OCI-M1 (cell line): Measurements from ENCODE around the gene PDE4D.

Experiments
- DNase-seq: peaks from one replicate; lab custom pipeline; 2025; lab: John Stamatoyannopoulos, UW

Gene PDE4D

DNA sequence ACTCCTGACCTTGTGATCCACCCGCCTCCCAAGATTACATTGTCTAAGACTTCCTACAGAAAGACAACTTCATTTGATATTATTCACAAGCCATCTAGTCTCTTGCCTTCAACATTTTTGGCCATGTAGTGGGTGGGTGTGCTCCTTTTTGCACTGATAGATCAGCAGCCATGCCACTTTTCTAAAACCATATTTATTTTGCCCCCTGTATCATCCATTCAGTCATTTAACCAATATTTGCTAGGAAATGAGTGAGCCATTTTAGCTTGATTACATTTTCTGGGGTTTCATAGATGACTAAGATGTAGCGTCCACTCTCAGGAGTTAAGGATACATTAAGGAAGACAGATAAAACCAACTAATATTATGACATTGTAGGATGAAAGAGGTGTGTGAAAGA lies 755.0 kb downstream of the PDE4D start:
- DNase-seq = no peak

DNA sequence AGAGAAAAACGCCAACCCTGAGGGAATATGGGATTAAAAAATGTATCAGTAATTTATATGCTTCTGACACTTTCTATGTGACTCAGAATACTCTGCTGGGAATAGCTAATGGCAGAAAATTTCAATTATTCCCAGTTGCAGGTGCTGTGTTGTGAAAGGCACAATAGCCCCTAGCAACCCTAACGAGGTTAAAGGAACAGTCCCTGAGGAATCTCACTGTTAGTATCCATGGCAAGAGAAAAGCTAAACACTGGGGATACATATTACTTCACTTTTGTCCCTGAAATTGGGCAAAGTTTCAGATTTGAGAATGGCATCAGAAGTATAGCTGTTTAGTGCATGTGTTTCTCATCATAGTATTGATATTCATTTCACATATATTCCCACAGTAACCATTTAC lies 755.7 kb downstream of the PDE4D start:
- no peak for DNase-seq

DNA sequence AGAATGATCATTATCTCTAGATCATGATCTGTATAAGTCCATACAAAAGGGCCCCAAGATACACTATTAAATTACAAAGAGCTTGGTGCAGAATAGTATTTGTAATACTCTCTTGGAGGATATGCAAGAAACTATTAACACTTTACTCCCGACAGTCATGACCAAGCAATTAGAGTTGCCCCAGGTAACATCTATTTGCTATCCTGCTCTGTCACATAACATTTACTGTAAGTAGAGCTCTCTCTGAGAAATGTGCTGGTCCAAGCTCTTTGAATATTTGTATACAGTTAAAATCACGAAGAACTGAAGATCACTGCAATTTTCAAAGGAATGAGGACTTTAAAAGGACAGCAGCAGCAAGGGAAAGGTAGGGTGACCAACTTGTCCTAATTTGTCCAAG lies 757.0 kb downstream of the PDE4D start:
- DNase-seq = no peak

DNA sequence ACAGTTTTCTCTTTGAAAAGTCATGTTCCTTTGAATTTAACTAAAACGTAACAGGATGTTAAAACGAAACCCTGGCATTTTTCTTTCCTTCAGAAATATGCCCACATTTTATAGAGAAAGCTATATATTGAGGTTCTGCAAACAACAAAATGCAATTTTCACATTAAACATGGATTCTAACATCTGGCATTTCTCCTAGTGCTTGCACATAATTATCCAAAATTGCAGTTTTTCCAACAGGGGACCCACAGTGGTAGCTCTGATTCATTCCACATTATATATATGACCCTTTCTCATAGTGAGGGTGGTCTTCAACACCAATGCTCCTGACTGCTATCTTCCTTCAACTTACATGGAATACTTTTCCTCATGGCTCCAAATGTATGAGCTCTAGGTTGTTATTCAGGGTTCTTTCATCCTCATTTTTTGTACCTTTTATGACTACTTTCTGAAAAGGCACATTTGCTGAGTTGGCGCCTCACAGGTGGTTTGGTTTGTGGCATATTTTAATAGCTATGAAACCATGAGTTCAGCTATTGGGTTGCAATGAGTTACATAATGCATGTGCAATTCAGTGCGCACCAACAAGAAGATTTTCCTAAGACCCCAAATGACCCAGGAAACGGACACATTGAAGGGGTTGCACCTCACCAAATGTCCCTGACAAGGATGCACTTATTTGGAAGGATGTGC lies 758.9 kb downstream of the PDE4D start:
- DNase-seq = no peak

DNA sequence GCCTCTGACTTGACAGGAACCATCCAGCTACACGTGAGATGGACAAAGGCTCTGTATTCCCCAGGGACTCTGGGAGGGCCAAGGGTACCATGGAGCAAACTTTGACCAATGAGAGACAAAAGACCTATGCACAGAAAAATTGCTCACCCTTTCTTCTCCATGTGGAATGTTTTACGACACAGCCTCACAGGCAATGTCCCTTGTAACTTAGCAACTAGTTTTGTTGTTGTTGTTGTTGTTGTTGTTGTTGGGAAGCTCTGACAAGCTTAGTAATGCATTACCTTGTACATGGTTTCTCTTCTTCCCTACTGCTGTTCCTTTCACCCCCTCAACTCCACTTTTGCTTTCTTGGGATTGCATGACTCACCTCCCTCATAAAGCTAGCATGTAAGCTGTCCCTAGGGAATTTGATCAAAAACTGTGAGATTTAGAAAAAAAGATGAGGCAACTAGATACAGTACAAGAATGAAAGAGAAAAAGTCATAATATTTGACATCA lies 759.7 kb downstream of the PDE4D start:
- DNase-seq = no peak

DNA sequence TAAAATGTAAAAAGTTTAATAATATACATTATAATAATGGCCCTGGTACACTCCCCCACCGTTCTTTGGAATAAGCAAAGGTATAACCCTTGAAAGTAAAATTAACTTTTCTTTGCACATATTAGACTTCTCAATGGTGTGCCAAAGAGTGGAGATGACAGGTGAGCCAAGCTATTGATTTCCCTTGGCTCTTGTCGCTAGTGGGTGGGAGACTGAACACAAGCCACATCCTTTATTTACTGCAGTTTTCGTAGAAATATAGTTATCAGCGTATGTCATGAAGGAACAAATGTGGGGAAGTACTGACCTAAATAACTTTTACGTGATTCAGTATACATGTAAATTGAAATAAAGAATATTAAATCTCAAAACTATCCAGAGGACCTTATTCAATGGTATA lies 761.4 kb downstream of the PDE4D start:
- DNase-seq = peak; percentile 35

DNA sequence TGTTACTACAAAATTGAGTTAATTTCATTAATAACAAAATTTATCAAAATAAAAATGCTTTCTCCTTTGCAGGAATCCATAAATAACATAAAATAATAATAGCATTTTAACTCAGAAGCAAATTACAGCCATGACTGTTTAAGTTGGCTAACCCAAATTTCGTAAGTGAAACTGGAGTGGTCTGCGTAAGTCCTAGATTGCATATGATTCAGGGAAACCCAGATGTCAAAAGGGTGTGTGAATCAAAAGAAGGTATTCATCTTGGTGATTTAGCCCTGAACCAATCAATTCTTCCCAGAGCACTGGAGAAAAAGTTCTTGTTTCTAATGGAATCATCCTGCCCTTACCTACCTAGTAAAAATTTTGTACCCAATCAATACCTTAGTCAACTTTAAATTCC lies 763.1 kb downstream of the PDE4D start:
- no peak for DNase-seq

DNA sequence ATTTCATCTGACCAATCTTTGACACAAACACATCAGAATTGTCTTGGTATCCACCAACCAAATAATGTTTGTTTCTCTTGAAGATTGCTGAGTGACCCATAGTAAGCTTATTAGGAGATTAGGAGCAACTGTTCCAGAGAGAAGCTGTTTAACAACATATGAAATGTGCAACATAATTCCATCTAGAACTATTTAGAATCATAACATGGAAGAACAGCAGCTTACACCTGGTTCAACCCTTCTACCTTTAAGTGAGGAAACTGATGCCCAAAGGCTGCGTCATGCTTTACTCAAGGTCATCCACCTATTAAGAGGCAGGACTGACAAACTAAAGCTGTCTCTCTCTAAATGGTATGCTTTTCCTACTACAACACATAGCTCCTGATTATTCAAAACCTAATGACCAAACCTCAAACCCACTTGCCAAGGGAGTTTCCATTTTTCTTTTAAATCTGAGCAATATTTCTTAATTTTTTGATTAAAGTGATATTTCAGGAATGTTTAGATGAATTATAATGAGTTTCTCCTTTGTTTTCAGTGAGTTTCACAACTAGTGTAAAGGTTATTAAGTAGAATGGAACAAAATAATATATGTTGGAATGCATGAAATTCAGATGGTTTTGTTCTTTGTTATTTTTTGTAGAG lies 764.8 kb downstream of the PDE4D start:
- DNase-seq = no peak

DNA sequence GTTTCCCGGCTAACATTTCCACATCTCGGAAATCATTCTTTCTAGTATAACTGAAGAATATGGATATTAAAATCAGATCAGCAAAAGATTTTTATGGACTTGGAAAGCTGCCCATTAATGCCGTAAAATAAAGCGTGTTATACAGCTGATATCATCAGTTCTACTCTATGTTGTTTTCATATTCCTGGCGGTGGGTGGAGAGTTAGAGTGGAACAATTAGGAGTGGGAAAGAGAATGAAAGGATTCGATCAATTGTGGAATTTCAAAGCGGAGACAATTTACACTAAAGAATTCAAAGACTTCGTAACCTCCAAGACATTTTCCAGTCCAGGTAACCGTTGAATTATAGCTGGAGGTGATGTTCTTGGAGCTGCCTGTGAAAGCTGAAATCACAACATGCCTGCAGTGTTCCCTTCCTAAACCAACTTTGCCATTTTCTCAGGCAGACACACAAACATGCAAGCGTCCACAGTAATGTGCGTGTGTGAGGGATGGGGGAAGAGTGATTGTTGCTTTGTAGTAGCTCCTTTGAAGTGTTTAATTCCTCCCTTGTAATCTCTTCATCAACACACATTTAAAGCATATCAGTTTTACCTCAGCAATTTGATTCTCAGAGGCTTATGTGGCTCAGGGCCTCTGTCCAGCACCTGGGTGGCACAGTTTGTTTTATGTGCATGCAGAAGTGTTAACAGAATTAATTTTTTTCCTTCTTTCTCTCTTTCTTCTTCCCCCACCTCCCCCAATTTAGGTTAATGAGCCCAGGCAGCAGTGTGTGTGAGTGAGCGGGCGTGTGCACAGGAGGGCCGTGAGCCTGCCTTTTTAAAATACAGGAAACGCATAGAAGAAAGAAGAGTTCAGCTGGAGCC lies 766.6 kb downstream of the PDE4D start:
- DNase-seq = no peak

DNA sequence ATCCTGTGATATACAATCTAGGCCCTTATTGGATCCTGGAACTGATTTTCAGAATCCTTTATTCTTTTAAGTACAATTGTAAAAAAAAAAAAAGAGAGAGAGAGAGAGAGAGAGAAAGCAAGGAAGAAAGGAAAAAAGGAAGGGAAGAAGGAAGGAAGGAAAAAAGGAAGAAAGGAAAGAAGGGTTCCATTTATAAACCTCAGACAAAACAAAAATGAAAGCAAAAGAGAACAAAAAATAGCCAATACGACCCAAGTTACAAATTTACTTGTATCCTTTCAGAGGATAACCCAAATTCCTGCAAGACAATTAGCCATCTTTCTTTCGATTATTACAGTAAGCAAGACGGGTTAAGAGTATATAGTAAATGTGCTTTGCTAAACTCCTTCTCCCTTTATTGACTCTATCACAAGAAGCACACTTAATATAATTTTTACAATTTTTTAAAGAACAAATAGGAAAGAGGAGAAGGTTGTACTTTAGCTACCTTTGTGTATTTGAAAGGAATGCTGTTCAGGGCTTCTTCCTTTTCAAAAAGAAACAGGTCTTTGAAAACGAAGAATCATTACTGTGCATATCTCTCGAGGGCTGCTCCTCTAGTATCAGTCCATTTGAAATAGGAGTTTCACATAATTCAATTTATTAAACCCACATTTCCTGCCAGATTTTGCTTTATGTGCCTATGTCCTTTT lies 767.4 kb downstream of the PDE4D start:
- DNase-seq = peak; percentile 34

DNA sequence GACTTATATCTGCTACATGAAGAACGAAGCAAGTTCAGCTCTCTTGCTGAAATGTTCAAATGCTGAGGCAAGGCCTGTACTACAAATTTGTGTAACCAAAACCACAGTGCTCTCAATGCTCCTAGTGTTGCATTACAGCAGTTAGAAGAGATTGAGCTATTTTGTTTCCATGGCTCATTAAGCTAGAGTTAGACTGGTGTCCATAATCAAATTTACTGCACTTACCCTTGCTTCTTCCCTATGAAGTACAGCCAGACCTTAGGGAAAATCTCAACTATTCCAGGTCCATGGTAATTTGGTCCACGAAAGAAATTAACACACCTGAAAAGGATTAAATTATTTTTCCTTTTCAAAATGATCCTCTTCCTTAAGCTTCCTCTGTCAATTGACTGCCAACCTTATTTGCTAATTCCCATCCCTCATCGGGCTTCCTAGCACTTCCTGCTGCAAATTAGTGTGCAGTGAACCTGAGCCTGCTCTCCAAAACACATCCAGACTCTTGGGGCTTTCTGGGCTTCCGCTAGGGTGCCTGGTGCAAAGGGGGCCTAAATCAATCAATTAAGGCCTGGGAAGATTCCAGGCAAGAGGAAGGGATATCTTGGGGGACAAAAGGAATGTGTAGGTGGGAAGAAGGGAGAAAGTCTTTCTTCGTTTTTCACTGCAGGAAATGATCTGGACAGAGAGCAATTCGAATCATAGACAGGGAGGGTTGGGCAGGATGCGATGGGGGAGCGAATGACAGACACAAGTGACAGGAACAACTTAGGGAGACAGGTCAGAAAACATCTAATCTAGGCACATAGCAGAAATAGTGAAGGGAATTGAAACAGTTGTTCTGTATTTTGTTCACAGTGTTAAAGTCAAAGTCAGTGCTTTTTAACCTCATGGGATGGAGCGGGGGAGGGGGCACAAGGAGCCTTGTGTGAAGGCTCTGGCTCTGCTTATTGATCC lies 768.2 kb downstream of the PDE4D start:
- peak; percentile 38 for DNase-seq

DNA sequence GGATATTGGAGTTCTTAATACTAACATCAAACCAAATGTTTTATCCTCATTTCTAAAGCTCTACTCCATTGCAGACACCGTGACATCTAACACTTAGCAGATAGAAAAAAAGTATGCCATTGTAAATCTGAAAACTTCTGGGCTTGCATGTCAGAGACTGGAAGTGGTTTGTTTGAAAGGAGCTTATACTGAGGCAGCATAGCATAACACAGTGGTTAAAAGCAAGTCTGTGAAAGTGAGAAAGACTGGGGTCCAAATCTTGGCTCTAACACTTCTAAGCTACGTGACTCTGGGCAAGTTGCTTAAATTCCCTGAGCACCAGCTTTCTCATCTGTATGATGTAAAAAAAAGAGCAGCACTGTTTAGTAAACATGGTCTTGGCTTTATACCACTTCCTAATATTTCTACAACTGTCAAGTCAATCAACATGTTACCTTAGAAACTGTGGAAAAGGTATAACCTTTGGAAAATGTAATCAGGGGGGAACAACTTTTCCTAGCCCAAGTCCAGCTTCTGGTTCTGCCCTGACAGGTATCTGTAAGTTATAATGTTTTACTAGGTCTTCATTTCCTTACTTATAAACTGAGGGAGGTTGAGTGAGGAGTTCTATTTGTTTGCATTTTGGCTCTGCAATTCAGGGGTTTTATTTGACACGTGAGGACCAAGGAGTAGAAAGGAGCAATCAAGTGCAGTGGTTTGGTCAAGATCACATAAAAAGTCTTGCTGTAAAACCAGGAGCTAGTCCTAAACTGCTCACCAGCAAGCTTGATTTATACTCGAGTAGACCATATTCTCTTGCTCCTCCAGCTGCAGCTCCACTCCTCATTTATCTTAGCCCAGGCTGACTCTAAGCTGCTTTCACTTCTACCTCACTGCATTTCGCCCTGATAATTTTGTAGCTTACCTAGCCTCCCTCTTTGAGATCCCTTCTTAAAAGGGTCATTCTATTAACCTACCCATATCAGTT lies 769.6 kb downstream of the PDE4D start:
- DNase-seq = peak; percentile 57

DNA sequence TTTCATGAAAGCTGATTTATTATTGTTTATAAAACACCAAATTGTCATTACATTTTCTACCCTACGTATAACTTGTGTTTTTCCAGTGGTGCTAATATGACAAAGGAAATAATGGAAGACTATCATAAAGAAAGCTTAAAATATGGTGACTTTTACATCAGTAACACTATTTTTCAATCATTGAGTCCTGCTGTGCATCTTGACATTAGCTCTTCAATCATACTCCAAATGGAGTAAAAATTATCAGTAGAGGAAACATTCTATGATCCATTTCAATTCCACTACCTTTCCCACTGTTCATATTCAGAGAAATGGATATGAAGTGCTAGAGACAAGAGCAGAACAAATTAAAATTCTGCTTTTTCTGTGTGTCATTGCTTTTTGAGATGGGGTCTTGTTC lies 774.0 kb downstream of the PDE4D start:
- DNase-seq = no peak

DNA sequence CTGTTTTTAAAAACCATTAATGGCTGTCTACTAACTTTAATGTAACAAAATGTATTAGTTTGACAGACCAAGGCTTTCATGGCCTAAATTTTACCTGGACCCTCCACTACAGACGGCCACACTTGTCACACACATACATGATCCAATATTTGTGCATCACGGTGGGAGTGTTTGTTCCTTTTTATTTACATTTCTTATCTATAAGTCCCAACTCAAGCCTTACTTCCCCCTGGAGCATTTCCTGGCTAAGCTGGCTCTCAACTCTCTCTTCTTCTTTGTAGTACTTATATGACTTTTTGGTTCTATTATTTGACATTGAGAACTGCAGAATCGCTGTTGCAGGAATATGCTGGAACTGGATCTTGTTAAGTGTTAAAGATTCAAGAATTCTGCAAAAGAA lies 776.2 kb downstream of the PDE4D start:
- no peak for DNase-seq

DNA sequence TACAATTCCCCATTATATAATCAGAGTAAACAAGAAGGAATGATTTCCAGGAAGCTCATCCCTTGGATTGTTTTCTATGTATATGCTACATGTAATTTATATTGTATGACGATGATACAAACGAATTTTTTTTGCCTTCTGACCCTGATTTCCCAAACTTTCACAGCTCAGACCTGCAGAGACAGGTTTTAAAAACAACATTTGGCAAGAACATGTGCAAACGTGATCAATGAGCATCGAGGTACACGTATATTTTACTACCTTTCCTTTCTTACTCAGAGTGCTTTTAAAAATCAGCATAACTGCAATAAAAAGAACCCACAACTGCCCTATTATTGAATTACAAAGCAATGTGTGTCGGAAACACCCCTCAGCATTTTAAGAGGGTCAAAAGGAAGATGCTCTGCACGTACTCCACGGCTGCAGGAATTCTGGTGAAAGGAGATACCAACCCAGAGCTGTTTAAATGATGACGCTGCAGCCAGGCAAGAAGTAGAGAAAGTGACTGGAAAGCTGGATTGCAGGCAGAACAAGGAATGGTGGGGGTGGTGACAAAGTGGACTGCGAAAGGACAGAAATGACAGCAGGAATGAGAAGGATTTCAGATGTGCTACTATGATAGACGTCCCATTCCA lies 777.2 kb downstream of the PDE4D start:
- no peak for DNase-seq

DNA sequence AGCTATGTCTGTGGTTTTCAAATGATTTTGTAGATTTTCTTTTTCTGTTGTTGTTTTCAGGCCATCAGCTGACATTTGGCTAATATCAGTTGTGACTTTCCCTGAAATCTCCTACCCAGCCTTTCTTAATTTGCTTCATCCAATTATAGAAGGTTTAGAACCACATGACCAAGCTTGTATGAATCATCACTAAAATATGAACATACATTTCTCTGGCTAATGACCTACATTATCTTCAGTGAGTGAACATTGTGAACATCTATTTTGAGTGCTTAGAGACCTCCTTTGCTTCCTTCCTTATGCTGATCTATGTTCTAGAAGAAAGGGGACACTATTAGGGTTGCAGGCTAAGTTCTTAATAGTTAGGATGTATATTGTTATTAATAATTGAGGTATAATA lies 778.2 kb downstream of the PDE4D start:
- peak; percentile 10 for DNase-seq

DNA sequence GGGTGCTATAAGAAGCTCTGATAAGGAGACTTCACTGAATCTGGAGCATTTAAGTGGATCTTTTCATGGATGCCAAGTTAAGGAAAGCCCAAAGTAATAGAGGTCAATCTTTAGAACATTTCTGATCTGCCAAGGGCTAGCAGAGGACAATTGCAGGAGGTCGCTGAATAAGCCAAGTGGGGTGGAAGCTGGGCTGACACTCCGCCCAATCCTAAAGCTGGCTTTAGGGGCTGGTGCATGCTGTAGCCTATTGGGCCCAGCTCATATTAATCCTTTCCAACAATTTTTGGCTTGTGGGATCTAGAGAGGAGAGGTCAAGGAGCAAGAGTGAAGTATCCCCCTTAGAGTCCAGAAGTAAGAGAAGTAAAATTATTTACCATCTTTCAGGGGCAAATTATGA lies 784.1 kb downstream of the PDE4D start:
- DNase-seq = no peak

DNA sequence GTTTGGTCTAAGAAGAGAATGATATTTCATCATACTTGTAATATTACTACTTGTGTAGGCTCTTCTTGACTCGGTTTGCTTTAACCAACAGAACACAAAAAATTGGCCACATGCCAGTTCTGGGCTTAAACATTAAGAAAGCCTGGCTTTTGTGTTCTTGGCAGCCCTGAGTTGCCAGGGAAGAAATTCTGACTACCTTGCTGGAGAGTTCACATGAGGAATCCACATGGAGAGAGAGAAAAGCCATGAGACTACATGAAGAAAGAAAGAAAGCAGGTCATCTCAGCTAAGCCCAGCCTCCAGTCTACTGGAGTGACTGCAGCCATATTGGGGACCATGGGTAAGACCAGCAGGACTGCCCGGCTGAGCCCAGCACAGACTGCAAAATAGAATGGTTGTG lies 785.8 kb downstream of the PDE4D start:
- peak; percentile 11 for DNase-seq

DNA sequence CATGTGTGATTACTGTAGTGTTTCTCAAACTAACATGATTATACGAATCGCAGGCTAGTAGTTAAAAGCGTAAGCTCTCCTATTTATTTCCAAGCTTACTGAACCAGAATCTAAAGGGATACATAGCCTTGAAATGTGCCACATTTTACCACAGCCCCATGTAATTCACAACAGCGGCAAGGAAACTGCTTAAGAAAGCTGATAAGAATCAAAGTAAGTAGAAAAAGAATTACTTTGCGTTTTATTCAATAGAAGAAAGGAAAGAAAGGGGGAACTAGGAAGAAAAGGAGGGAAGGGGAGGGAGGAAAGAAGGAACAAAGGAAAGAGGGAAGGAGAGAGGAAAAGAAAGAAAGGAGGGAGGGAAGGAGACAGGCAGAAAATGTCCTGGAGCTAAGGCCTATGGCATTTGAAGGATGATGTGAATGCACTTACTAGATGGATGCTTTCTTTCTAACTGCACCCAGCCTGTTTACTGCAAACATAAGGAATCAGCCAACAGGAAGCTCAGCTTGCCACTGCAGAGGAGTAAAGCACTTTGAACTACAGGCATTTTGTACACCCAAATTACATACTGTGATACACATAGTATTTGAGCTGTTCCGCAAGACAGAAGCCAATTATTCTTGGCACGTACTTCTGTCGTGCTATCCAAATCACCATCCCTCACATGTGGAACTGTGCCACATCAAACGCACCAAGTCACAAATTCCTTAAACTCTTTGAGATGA lies 789.0 kb downstream of the PDE4D start:
- DNase-seq = no peak
